ENCODE results near the gene SHROOM3.

DNA sequence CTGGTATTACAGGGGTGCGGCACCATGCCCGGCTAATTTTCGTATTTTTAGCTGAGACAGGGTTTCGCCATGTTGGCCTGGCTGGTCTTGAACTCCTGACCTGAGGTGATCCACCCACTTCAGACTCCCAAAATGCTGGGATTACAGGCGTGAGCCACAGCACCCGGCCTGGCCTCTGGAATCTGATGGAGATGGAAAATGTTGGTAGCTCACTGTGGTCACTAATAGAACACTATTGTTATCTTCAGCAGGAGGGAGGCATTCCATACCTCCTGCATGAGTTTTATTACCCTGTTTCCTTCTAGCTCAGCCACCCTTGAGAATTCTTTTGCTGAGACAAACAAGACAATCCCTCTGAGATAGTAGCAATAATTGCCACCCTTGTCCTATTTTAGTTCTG is 105.0 kb downstream of the SHROOM3 start:
- TF ChIP-seq, protein P1, sequence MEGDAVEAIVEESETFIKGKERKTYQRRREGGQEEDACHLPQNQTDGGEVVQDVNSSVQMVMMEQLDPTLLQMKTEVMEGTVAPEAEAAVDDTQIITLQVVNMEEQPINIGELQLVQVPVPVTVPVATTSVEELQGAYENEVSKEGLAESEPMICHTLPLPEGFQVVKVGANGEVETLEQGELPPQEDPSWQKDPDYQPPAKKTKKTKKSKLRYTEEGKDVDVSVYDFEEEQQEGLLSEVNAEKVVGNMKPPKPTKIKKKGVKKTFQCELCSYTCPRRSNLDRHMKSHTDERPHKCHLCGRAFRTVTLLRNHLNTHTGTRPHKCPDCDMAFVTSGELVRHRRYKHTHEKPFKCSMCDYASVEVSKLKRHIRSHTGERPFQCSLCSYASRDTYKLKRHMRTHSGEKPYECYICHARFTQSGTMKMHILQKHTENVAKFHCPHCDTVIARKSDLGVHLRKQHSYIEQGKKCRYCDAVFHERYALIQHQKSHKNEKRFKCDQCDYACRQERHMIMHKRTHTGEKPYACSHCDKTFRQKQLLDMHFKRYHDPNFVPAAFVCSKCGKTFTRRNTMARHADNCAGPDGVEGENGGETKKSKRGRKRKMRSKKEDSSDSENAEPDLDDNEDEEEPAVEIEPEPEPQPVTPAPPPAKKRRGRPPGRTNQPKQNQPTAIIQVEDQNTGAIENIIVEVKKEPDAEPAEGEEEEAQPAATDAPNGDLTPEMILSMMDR (conservative IDR thresholded peaks at IDR 0.05; ENCODE audit: low read depth in 2 of 2), result no peak
- TF ChIP-seq ZNF114 (CRISPR knock-in tag; IDR thresholded peaks at IDR 0.05), result no peak
- TF ChIP-seq POLR2AphosphoS5 (IDR thresholded peaks at IDR 0.05; ENCODE audit: low read depth), result no peak
- no peak for TF ChIP-seq EZH2 (IDR thresholded peaks at IDR 0.05; ENCODE audit: low read depth, unreplicated experiment)
- TF ChIP-seq, protein P2, sequence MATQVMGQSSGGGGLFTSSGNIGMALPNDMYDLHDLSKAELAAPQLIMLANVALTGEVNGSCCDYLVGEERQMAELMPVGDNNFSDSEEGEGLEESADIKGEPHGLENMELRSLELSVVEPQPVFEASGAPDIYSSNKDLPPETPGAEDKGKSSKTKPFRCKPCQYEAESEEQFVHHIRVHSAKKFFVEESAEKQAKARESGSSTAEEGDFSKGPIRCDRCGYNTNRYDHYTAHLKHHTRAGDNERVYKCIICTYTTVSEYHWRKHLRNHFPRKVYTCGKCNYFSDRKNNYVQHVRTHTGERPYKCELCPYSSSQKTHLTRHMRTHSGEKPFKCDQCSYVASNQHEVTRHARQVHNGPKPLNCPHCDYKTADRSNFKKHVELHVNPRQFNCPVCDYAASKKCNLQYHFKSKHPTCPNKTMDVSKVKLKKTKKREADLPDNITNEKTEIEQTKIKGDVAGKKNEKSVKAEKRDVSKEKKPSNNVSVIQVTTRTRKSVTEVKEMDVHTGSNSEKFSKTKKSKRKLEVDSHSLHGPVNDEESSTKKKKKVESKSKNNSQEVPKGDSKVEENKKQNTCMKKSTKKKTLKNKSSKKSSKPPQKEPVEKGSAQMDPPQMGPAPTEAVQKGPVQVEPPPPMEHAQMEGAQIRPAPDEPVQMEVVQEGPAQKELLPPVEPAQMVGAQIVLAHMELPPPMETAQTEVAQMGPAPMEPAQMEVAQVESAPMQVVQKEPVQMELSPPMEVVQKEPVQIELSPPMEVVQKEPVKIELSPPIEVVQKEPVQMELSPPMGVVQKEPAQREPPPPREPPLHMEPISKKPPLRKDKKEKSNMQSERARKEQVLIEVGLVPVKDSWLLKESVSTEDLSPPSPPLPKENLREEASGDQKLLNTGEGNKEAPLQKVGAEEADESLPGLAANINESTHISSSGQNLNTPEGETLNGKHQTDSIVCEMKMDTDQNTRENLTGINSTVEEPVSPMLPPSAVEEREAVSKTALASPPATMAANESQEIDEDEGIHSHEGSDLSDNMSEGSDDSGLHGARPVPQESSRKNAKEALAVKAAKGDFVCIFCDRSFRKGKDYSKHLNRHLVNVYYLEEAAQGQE (IDR thresholded peaks at IDR 0.05; ENCODE audit: unreplicated experiment), result no peak
- TF ChIP-seq EZH2phosphoT487 (IDR thresholded peaks at IDR 0.05; ENCODE audit: unreplicated experiment), result no peak
- TF ChIP-seq NANOG (IDR thresholded peaks at IDR 0.05; ENCODE audit: borderline replicate concordance), result no peak
- TF ChIP-seq CREB1 (CRISPR knock-in tag; IDR thresholded peaks at IDR 0.05; ENCODE audit: low read depth), result no peak
- TF ChIP-seq STAT1 (IDR thresholded peaks at IDR 0.05; ENCODE audit: unreplicated experiment), result no peak
- TF ChIP-seq JUNB (IDR thresholded peaks at IDR 0.05; ENCODE audit: unreplicated experiment), result no peak

Measured in GM23338 (cell line).